Breast epithelium (tissue), 4 donors: ENCODE measurements around the gene ZMYND10. TPM values are rescaled to one million over a fixed set of nuclear protein-coding genes. Genes with fewer than 3 reads are reported as not detected.

Experiments used
- DNase-seq, 2 donors: peaks; one replicate each; pipeline ENCODE4 v3.0.0-alpha.2; 2019; ENCODE audit warnings: low spot score in 2 of 2
- H3K27ac ChIP-seq, 2 donors: fragments of 200-600 bp; sonication (generic) in 1 of 2; one replicate each; pipeline ENCODE4 v1.5.1; 2016 to 2019; ENCODE audit warnings: mild to moderate bottlenecking in 1 of 2
- H3K27me3 ChIP-seq, 2 donors: fragments of 200-600 bp; sonication (generic) in 1 of 2; one replicate each; pipeline versions ENCODE4 v1.5.1 to v1.6.0; 2017 to 2019; ENCODE audit warnings: control low read depth in 1 of 2, mild to moderate bottlenecking in 1 of 2
- H3K36me3 ChIP-seq: fragments of 200-600 bp; one replicate; pipeline ENCODE4 v1.5.1; 2019
- H3K4me1 ChIP-seq, 2 donors: fragments of 200-600 bp; sonication (generic); one replicate each; pipeline ENCODE4 v1.5.1; 2016 to 2019; ENCODE audit warnings: control low read depth in 1 of 2
- H3K4me3 ChIP-seq, 3 donors: fragments of 200-600 bp; sonication (generic); 1 replicate in 2 of 3; 2 replicates in 1 of 3; pipeline ENCODE4 v1.5.1; 2016 to 2019; ENCODE audit warnings: mild to moderate bottlenecking in 3 of 3, moderate library complexity in 2 of 3
- H3K9me3 ChIP-seq, 2 donors: fragments of 200-600 bp; sonication (generic) in 1 of 2; one replicate each; pipeline ENCODE4 v1.5.1; 2016 to 2019; ENCODE audit warnings: control low read depth in 1 of 2
- POLR2A ChIP-seq: fragments of 450-650 bp; IDR thresholded peaks from one replicate; pipeline ENCODE4 v1.6.1; 2016; ENCODE audit warnings: antibody characterized with exemption, mild to moderate bottlenecking, moderate library complexity
- POLR2AphosphoS5 ChIP-seq, 3 donors: sonication (generic); formaldehyde crosslinking; IDR thresholded peaks; one replicate each; pipeline ENCODE4 v1.6.1; 2017; ENCODE audit warnings: antibody characterized with exemption in 3 of 3
- intact Hi-C: fragments of 100-400 bp; cut with DNase I; formaldehyde crosslinking; loops from one replicate; pipeline ENCODE4 v1.15.1; 2023; ENCODE audit warnings: low total_unique reads
- total RNA-seq, 3 donors: library from RNA; depleted of rRNA; stranded (reverse); fragments of >200 nt; gene quantifications; one replicate each; pipeline ENCODE4 v1.1.0, GENCODE V29; 2016
- TF ChIP-seq, protein P1 (sequence below), 3 donors: fragments of 450-650 bp; IDR thresholded peaks; one replicate each; pipeline ENCODE4 v1.5.1; 2016 to 2017; ENCODE audit warnings: antibody characterized with exemption in 3 of 3, mild to moderate bottlenecking in 3 of 3, moderate library complexity in 3 of 3

ZMYND10 gene
- total RNA-seq, 3 donors from 2014 or later: 0.32 to 2.6 (median 1.9) TPM

DNA sequence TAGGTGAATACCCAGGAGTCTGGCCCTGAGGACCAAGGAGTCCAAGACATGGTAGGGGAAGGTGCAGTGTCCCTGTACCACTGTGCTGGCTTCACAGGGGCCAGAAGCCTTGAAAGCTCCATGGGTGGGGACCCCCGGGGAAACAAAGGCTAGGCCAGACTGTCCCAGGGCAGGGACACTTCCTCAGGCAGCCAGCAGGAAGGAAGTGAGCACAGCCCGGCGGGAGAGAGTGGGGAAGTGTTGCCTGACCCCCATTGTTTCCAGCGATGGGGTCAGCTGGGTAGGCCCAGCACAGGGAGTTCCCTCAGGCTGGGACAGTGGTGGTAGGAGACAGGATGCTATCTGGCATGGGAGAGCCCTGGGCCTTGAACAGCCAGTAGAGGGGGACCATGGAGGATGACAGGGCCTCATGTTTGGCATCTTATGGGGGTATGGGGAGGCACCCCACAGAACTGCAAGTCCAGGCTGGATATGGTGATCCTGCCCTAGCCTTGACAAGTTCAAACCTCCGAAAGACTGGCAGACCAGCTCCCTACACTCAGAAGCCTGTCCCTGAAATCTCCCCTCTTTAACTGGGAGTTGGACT, 21.8 kb downstream of the ZMYND10 start:
- DNase-seq: no peak
- H3K27ac ChIP-seq: peak overlapping the region; percentile 31 to 93

DNA sequence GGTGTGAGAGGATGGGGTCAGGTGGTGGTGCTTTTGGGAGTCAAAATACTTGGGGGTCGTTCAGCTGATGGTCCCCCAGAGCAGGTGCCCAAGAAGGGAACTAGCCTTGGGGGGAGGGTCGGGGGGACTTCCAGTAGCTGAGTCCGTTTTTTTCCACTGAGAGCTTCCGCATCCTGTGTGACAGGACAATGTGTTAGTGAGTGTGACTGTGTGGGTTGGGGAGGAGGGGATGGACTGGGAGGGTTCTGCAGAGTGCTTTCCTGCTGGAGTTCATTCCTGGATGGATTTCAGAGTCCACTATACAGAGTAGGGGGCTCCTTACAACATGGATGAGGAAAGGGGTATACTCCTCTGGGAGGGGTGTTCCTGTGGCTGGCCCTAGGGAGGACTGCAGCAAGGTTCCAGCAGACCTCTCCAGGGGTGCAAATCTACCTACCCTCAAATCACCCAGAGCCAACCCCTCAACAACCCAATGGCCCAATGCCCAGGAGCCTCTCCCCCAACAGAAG, 22.4 kb downstream of the ZMYND10 start:
- H3K36me3 ChIP-seq: no peaks in the 10 kb centered on the region
- peak overlapping the region; percentile 31 to 93 for H3K27ac ChIP-seq
- no peaks in the 10 kb centered on the region for H3K27me3 ChIP-seq
- intact Hi-C loops: no loop called here
- peak overlapping the region; percentile 54 to 85 (median 79) for H3K4me3 ChIP-seq
- TF ChIP-seq POLR2AphosphoS5 (IDR thresholded peaks at IDR 0.05): peak in 1 of 3 donors; percentile 5
- TF ChIP-seq, protein P1, sequence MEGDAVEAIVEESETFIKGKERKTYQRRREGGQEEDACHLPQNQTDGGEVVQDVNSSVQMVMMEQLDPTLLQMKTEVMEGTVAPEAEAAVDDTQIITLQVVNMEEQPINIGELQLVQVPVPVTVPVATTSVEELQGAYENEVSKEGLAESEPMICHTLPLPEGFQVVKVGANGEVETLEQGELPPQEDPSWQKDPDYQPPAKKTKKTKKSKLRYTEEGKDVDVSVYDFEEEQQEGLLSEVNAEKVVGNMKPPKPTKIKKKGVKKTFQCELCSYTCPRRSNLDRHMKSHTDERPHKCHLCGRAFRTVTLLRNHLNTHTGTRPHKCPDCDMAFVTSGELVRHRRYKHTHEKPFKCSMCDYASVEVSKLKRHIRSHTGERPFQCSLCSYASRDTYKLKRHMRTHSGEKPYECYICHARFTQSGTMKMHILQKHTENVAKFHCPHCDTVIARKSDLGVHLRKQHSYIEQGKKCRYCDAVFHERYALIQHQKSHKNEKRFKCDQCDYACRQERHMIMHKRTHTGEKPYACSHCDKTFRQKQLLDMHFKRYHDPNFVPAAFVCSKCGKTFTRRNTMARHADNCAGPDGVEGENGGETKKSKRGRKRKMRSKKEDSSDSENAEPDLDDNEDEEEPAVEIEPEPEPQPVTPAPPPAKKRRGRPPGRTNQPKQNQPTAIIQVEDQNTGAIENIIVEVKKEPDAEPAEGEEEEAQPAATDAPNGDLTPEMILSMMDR (IDR thresholded peaks at IDR 0.05): no peak
- TF ChIP-seq POLR2A: no peak
- peaks cover 12 to 34% of the 10 kb centered on the region in 2 donors for H3K4me1 ChIP-seq
- DNase-seq: no peak
- H3K9me3 ChIP-seq: no peaks in the 10 kb centered on the region

More for the DNA sequence above, 21.8 kb downstream of the ZMYND10 start:
- H3K36me3 ChIP-seq: no peaks in the 10 kb centered on the region
- H3K4me1 ChIP-seq: peaks cover 9 to 34% of the 10 kb centered on the region in 2 donors
- no peaks in the 10 kb centered on the region for H3K27me3 ChIP-seq
- no peaks in the 10 kb centered on the region for H3K9me3 ChIP-seq
- intact Hi-C loops: no loop called here
- H3K4me3 ChIP-seq: no peak overlapping the region
- TF ChIP-seq POLR2AphosphoS5 (IDR thresholded peaks at IDR 0.05) (peak in 2 of 3 donors; percentile 47 to 72), POLR2A (no peak)

DNA sequence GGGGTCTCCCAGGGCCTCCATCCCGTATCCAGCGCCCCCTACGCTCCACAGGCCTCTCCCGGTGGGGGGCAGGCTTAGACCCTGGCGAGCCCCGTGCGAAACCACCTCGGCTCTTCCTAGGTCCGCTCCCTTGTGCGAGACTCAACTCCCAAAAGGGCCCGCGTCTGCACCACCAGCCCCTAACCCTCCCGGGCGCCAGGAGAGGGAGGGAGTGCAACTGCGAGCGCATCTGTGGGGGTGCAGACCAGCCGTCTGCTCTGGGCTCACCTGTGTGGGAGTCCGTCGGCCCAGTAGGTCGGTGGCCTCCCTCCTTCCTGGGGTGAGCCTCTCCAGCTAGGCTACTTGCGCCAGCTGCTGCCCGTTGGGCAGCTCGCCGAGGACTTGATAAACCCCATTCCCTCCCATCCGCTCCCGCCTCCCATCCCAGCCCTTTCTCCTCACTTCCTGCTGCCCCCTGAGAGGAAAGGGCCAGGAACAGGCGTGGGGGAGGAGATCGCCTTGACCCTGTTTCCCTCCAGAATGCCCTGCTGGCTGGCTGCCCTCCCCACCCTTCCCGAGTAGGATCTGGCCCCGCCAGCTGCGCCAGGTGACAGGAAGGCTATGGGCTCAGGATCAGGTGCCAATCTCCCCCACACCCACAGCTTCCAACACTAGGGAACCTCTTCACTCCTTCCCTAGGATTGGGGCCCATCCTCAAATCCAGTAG, 23.0 kb downstream of the ZMYND10 start, which contains the start of gene HYAL2:
HYAL2 (minus strand) TSS at position 360 of the 706 bp plus-strand sequence. CDS start 2,256 bp downstream, outside the sequence.
- Histone ChIP-seq H3K27ac (peak within 1 kb of the TSS; percentile 93 to 94), H3K27me3 (no peaks in the 10 kb centered on the region), H3K36me3 (no peaks in the 10 kb centered on the region), H3K9me3 (no peaks in the 10 kb centered on the region), H3K4me3 (peak within 1 kb of the TSS; percentile 54 to 85 (median 79)), H3K4me1 (peaks cover 18 to 38% of the 10 kb centered on the region in 2 donors)
- TF ChIP-seq POLR2A: no peak
- TF ChIP-seq, protein P1 (IDR thresholded peaks at IDR 0.05): no peak
- peak in 2 of 3 donors; percentile 53 to 77 for TF ChIP-seq POLR2AphosphoS5 (IDR thresholded peaks at IDR 0.05)
- intact Hi-C loops: no loop called here
- no peak for DNase-seq

DNA sequence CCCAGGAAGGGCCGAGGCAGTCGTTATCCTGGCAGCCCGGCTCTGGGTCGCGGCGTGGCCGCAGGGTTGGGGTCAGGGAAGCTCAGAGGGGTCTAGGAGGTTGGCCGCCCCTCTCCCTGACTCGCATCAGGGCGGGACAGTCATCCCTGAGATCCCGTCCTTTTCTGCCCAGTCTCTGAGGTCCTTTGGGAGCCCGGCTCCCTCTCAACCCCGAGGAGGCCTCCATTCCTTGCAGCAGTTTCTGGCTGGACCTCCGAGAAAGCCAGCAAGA, 23.5 kb downstream of the ZMYND10 start:
- no peaks in the 10 kb centered on the region for H3K36me3 ChIP-seq

DNA sequence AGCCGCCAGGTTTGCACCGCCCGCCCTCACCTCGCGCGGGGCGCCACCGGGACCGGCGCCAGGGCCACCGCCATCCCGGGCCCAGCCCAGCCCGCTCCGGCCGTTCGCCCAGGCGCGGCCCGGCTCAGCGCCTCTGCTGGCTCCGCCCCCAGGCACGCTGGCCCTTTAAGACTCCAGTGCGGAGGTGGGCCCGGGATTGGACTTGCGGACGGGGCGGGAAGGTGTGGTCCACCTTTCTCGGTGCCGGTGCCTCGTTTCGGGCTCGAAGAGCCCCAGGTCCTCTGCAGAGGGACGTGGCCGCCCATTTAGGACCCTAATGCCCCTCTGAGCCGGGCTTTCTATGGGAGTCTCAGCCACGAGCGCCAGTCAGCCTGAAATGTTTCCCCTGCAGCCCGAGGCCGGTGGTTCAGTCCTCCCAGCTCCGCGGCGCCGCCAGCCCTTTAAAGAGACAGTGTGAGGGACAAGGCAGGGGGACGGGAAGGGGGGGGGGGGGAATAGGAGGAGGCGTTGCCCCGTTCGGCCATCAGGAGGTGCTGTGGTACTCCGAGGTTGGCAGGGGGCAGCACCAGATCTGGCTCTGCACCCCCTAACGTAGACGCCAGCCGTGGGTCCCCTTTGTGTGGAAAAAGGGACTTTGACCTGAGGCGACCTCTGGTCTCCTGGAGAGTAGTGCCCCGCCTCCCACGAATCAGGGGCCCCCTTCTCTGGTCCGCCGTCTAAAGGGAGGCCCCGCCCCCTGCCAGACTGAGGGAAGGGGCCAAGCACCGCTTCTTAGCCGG, 24.0 kb downstream of the ZMYND10 start:
- H3K4me3 ChIP-seq: peak overlapping the region; percentile 54 to 85 (median 79)
- peak overlapping the region; percentile 93 to 94 for H3K27ac ChIP-seq
- DNase-seq: peak; percentile 86 to 87
- no peaks in the 10 kb centered on the region for H3K36me3 ChIP-seq
- peaks cover 18 to 41% of the 10 kb centered on the region in 2 donors for H3K4me1 ChIP-seq
- no peaks in the 10 kb centered on the region for H3K27me3 ChIP-seq
- intact Hi-C loops: no loop called here
- H3K9me3 ChIP-seq: no peaks in the 10 kb centered on the region
- TF ChIP-seq POLR2AphosphoS5 (IDR thresholded peaks at IDR 0.05) (peak; percentile 23 to 52 (median 30)), POLR2A (no peak)
- TF ChIP-seq, protein P1 (IDR thresholded peaks at IDR 0.05): peak in 2 of 3 donors; percentile 45 to 47

More for the DNA sequence above, 23.5 kb downstream of the ZMYND10 start:
- H3K4me1 ChIP-seq: peaks cover 18 to 38% of the 10 kb centered on the region in 2 donors
- H3K27ac ChIP-seq: peak overlapping the region; percentile 93 to 94
- intact Hi-C loops: no loop called here
- no peak for DNase-seq
- H3K27me3 ChIP-seq: no peaks in the 10 kb centered on the region
- TF ChIP-seq POLR2AphosphoS5 (IDR thresholded peaks at IDR 0.05): no peak
- TF ChIP-seq, protein P1 (IDR thresholded peaks at IDR 0.05): no peak
- TF ChIP-seq POLR2A: no peak
- no peaks in the 10 kb centered on the region for H3K9me3 ChIP-seq
- peak overlapping the region; percentile 54 to 85 (median 79) for H3K4me3 ChIP-seq
